Measurements from ENCODE around the gene NDUFAF5.
A peak's percentile ranks its signal among the peaks of the same experiment; 100 is the strongest.

NDUFAF5 gene

GRCh38 chr20:13765299-13765698 lies 19.5 kb upstream of the NDUFAF5 start:
- no peak for DNase-seq (ENCODE audit: extremely low read depth, low read depth)

GRCh38 chr20:13765868-13766416 lies 18.9 kb upstream of the NDUFAF5 start:
- H3K4me3 ChIP-seq (replicated peaks; ENCODE audit: low read depth, low read length): no peak overlapping the region
- DNase-seq (ENCODE audit: extremely low read depth, low read depth): no peak
- no peak for TF ChIP-seq CTCF (IDR thresholded peaks at IDR 0.05; ENCODE audit: low read depth, low read length, missing control alignments)

More at GRCh38 chr20:13765299-13765698, 19.5 kb upstream of the NDUFAF5 start:
- H3K4me3 ChIP-seq (replicated peaks; ENCODE audit: low read depth, low read length): no peak overlapping the region
- no peak for TF ChIP-seq CTCF (IDR thresholded peaks at IDR 0.05; ENCODE audit: low read depth, low read length, missing control alignments)

GRCh38 chr20:13770141-13770540 lies 14.7 kb upstream of the NDUFAF5 start:
- no peak for TF ChIP-seq CTCF (IDR thresholded peaks at IDR 0.05; ENCODE audit: low read depth, low read length, missing control alignments)
- DNase-seq (ENCODE audit: extremely low read depth, low read depth): no peak
- H3K4me3 ChIP-seq (replicated peaks; ENCODE audit: low read depth, low read length): no peak overlapping the region

DNA sequence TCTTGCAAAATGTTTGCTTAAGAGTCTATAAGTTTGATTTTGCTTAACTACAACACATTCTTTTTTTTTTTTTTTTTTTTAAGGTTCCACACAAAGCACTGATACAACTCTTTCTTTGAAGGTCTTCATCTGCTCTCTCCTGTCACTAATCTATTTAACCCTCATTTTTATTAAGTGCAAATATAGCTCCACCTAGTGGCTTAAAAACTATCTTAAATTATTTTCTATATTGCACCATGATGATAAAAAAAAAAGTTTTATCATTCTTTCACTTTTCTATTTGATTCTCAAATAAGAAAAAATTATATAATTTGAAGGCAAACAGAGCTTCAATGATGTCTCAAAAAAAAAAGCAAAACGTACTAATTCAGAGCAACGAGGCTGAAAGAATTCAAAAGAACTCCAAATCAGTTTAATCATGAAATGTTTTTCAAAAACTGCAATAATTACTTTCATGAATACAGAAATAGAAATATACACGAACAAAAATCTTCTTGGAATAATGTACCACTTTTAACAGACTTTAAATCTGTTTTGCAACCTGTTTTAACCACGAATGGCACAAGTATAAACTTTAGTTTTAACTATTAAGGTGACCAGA lies 12.9 kb upstream of the NDUFAF5 start:
- TF ChIP-seq CTCF (IDR thresholded peaks at IDR 0.05; ENCODE audit: low read depth, low read length, missing control alignments): peak; percentile 11
- no peak for DNase-seq (ENCODE audit: extremely low read depth, low read depth)
- no peak overlapping the region for H3K4me3 ChIP-seq (replicated peaks; ENCODE audit: low read depth, low read length)

DNA sequence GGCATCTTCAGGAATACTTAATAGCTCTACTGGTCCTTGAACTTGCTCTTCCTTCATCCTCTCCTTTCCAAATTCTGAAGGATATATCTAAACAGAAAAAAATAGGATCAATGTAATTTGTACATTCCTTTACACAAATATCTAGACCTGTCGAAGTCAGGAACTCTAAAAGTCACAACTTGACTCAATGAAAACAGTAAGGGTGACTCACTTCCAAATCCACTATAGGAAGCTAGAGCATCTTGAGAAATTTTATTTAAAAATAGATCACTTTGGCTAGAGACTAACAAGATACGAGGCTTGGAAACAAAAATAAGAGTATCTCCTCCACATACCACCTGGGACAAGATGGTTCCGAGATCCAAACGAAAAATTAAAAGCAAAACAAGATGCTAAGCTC lies 12.3 kb upstream of the NDUFAF5 start:
- H3K4me3 ChIP-seq (replicated peaks; ENCODE audit: low read depth, low read length): no peak overlapping the region
- TF ChIP-seq CTCF (IDR thresholded peaks at IDR 0.05; ENCODE audit: low read depth, low read length, missing control alignments): no peak
- DNase-seq (ENCODE audit: extremely low read depth, low read depth): no peak

DNA sequence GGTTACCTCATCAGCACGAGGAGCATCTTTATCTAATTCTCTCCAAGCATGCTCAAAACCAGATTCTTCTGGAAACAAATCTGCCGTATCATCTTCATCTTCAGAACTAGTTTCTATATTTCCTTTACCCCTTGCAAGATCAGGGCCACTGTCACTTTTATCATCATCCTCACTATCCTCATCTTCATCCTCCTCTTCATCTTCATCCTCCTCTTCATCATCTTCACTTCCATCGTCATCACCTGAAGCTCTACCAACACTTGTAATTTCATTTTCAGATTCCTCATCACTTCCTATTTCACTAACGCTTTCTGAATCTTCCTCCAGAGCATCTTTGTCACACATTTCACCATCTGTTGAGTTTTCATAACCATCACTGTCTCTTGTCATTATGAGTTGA lies 9.0 kb upstream of the NDUFAF5 start:
- DNase-seq (ENCODE audit: extremely low read depth, low read depth): no peak
- H3K4me3 ChIP-seq (replicated peaks; ENCODE audit: low read depth, low read length): no peak overlapping the region
- no peak for TF ChIP-seq CTCF (IDR thresholded peaks at IDR 0.05; ENCODE audit: low read depth, low read length, missing control alignments)

DNA sequence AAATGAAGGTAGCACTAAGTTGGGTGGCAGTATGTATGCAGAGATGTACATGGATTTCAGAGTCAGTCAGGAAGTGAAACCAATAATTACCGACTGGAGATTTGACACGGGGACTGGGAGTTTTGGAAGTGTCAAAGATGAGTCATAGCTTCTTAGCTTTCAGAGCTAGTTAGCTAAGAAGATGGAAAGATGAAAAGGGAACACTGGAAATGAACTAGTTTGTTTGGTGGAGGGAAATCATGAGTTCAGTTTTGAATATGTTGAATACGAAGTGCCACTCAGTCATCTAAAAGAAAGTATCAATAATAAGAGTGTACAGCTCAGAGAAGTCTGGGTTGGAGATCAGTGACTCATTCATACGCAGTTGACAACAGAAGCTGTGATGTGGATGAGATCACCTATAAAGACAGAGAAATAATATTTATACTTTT lies 7.6 kb upstream of the NDUFAF5 start:
- H3K4me3 ChIP-seq (replicated peaks; ENCODE audit: low read depth, low read length): no peak overlapping the region
- no peak for DNase-seq (ENCODE audit: extremely low read depth, low read depth)
- TF ChIP-seq CTCF (IDR thresholded peaks at IDR 0.05; ENCODE audit: low read depth, low read length, missing control alignments): no peak
